MCF 10A (cell line): Measurements from ENCODE around the gene CACNA2D2. TPM values are rescaled to one million over a fixed set of nuclear protein-coding genes. Genes with fewer than 3 reads are reported as not detected.

Source experiments
- BruUV-seq: library from RNA; stranded (reverse); fragments of 400-500 nt; replicated peaks from 2 replicates; lab custom pipeline; 2021; lab: Mats Ljungman, UMichigan
- CTCF ChIA-PET: fragments of 300-600 bp; sonication (Branson Sonifier 250); formaldehyde crosslinking; extraction: SDS; loops from one replicate; lab custom pipeline; 2021; ENCODE audit warnings: antibody characterized with exemption, inconsistent platforms; lab: Yijun Ruan, JAX
- POLR2A ChIA-PET: fragments of 300-600, 350-650 bp; sonication (Branson Sonifier 250); formaldehyde crosslinking; extraction: SDS; loops from one replicate; lab custom pipeline; 2020; ENCODE audit warnings: antibody characterized with exemption, inconsistent platforms; lab: Yijun Ruan, JAX
- DNase-seq: peaks from one replicate; pipeline ENCODE4 v3.0.0-alpha.2; 2018; ENCODE audit not compliant: unreplicated experiment
- H3K27ac Mint-ChIP-seq: one replicate; pipeline ENCODE4 v1.8.0; 2022; ENCODE audit warnings: mild to moderate bottlenecking, low read depth, mixed read lengths; ENCODE audit not compliant: unreplicated experiment
- H3K27me3 Mint-ChIP-seq: one replicate; pipeline ENCODE4 v1.8.0; 2022; ENCODE audit warnings: mixed read lengths; ENCODE audit not compliant: insufficient read depth, unreplicated experiment
- H3K36me3 Mint-ChIP-seq: one replicate; pipeline ENCODE4 v1.8.0; 2022; ENCODE audit warnings: mild to moderate bottlenecking, moderate library complexity, mixed read lengths; ENCODE audit not compliant: insufficient read depth, unreplicated experiment
- H3K4me1 Mint-ChIP-seq: one replicate; pipeline ENCODE4 v1.8.0; 2022; ENCODE audit warnings: mixed read lengths; ENCODE audit not compliant: insufficient read depth, unreplicated experiment
- H3K4me3 Mint-ChIP-seq: one replicate; pipeline ENCODE4 v1.8.0; 2022; ENCODE audit warnings: mild to moderate bottlenecking, moderate library complexity, mixed read lengths; ENCODE audit not compliant: unreplicated experiment
- H3K9me3 Mint-ChIP-seq: one replicate; pipeline ENCODE4 v1.8.0; 2022; ENCODE audit warnings: mixed read lengths; ENCODE audit not compliant: unreplicated experiment
- intact Hi-C: fragments of 100-400 bp; cut with micrococcal nuclease; formaldehyde crosslinking; loops from 2 replicates; pipeline ENCODE4 v1.14.1; 2022
- total RNA-seq: library from RNA; stranded (reverse); gene quantifications from 2 replicates; pipeline ENCODE4 v1.2.3, GENCODE V29; 2022
- TF ChIP-seq, protein P1 (sequence below): fragments of 200-600 bp; IDR thresholded peaks from one replicate; pipeline ENCODE4 v1.8.0; 2022; ENCODE audit warnings: antibody characterized with exemption, mild to moderate bottlenecking; ENCODE audit not compliant: unreplicated experiment

The CACNA2D2 gene
- total RNA-seq, 1 experiment from 2014 or later: not detected

DNA sequence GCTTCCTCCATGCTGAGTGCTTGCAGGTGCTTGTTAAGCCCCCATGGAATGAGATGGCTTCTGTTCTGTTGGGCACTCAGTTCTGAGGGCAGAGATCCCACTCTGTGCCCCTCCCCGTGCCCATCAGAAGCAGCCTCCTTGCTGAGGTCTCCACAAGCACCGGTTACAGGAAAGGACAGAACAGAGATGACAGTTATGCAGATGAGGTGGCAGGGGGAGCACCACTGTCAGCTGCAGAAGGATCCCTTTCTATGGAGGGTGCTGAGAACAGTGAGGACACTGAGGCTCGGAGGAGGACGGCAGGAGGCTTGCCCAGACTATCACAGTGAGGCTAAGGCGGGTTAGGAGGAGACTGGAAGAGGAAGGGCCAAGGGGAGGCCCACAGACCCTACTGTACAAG, 12.4 kb downstream of the CACNA2D2 start:
- Mint-ChIP-seq H3K4me1 (no peaks in the 10 kb centered on the region), H3K9me3 (no peaks in the 10 kb centered on the region), H3K36me3 (no peaks in the 10 kb centered on the region), H3K27ac (no peak overlapping the region), H3K4me3 (no peak overlapping the region), H3K27me3 (no peaks in the 10 kb centered on the region)
- TF ChIP-seq, protein P1, sequence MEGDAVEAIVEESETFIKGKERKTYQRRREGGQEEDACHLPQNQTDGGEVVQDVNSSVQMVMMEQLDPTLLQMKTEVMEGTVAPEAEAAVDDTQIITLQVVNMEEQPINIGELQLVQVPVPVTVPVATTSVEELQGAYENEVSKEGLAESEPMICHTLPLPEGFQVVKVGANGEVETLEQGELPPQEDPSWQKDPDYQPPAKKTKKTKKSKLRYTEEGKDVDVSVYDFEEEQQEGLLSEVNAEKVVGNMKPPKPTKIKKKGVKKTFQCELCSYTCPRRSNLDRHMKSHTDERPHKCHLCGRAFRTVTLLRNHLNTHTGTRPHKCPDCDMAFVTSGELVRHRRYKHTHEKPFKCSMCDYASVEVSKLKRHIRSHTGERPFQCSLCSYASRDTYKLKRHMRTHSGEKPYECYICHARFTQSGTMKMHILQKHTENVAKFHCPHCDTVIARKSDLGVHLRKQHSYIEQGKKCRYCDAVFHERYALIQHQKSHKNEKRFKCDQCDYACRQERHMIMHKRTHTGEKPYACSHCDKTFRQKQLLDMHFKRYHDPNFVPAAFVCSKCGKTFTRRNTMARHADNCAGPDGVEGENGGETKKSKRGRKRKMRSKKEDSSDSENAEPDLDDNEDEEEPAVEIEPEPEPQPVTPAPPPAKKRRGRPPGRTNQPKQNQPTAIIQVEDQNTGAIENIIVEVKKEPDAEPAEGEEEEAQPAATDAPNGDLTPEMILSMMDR: no peak
- CTCF ChIA-PET: no interaction called here
- no peak for DNase-seq
- BruUV-seq: no TSS peak
- intact Hi-C loops: no loop called here
- POLR2A ChIA-PET: no interaction called here

DNA sequence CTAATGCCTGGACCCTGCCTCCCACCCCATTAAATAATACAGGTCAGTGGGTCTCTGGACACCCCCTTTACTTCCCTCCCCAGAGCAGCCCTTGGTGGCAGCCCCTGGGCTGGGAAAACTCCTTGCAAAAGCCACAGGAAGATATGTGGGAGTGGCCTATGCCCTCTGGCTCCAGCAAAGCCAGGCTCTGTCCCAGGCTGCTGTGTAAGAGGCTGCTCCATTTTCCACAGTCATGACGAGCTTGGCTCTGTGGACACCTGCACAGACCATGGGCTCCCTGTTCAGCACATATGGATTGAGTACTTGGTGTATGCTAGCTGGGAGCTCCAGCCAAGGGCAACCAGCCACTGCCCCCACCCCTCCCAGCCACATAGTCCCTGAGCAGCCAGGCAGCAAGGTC, 13.0 kb downstream of the CACNA2D2 start:
- no peak overlapping the region for H3K27ac Mint-ChIP-seq
- H3K9me3 Mint-ChIP-seq: no peaks in the 10 kb centered on the region
- H3K4me1 Mint-ChIP-seq: no peaks in the 10 kb centered on the region
- TF ChIP-seq, protein P1: no peak
- no peak for DNase-seq
- no peaks in the 10 kb centered on the region for H3K36me3 Mint-ChIP-seq
- intact Hi-C loops: no loop called here
- no peak overlapping the region for H3K4me3 Mint-ChIP-seq
- H3K27me3 Mint-ChIP-seq: no peaks in the 10 kb centered on the region
- CTCF ChIA-PET: no interaction called here
- POLR2A ChIA-PET: interaction anchor here (0.7 kb wide), 1 partner anchor 20 kb away, joined by 3 read pairs; no protein-coding TSS in a partner anchor
- no TSS peak for BruUV-seq

DNA sequence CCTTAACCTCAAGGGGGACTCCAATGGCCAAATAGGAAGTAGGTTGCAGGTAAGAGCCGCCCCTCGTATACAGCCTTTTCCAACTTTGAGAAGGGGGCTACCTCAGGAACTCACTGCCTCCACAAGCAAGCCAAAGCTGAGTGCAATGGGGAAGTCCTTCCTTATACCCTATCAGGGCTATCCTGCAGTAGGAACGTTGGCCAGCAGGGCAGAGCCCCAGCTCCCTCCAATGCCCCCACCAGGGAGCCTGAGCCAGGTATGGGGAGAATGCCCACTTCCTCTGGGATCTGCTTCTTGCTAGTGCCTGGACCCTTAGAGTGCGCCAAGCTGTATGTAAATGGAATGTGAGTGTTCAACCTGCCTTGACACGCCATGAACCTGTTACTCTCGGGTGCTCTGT, 16.3 kb downstream of the CACNA2D2 start:
- BruUV-seq: no TSS peak
- no peak overlapping the region for H3K4me3 Mint-ChIP-seq
- POLR2A ChIA-PET: no interaction called here
- H3K9me3 Mint-ChIP-seq: no peaks in the 10 kb centered on the region
- H3K27ac Mint-ChIP-seq: no peak overlapping the region
- no peaks in the 10 kb centered on the region for H3K27me3 Mint-ChIP-seq
- no peak for DNase-seq
- TF ChIP-seq, protein P1: no peak
- CTCF ChIA-PET: no interaction called here
- intact Hi-C loops: no loop called here
- H3K36me3 Mint-ChIP-seq: no peaks in the 10 kb centered on the region
- no peaks in the 10 kb centered on the region for H3K4me1 Mint-ChIP-seq

DNA sequence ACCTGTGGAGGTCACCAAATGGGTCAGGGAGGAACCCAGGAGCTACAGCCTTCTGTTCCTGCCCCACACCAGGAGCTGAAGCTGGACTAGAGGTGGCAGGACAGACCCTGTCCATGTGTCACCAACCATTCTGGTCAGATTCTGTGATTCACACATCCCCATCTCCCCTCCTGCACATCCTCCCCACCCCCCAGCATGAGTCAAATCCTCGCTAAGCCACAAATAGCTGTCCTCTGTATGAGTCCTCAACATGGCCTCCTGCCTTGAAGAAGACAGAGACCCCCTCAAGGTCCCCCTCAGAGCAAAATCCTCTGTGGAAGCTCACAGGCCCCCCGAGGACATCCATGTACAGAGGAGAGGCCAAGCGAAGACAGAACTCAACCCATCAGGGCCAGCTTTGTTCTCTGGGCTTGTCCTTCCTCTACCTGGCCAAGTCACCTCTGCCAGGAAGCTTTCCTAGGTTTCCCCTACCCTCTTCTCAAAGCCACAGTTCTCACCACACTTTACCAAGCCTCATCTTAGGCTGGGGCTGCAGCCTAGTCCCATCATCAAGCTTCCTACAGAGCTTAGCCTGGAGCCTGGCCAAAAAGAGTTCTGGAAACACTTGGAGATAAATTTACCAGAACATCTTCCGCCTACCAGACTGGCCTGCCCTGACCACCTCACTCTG, 17.1 kb downstream of the CACNA2D2 start:
- Mint-ChIP-seq H3K27me3 (no peaks in the 10 kb centered on the region), H3K9me3 (no peaks in the 10 kb centered on the region), H3K36me3 (no peaks in the 10 kb centered on the region), H3K4me3 (no peak overlapping the region), H3K4me1 (no peaks in the 10 kb centered on the region), H3K27ac (no peak overlapping the region)
- BruUV-seq: no TSS peak
- DNase-seq: no peak
- ChIA-PET CTCF (interaction anchor here (0.6 kb wide), 1 partner anchor 1063 kb away, joined by 3 read pairs; no protein-coding TSS in a partner anchor), POLR2A (no interaction called here)
- TF ChIP-seq, protein P1: no peak
- intact Hi-C loops: no loop called here
